GM12873 (cell line): Measurements from ENCODE around the gene ITIH6.

Source experiments
- TF ChIP-seq, protein P1 (sequence below): IDR thresholded peaks from 2 replicates; pipeline ENCODE4 v1.5.1; 2012; ENCODE audit warnings: low read depth, mild to moderate bottlenecking, moderate library complexity, low read length, control low read depth; ENCODE audit not compliant: insufficient read depth; ENCODE audit errors: missing control alignments

Gene ITIH6

DNA sequence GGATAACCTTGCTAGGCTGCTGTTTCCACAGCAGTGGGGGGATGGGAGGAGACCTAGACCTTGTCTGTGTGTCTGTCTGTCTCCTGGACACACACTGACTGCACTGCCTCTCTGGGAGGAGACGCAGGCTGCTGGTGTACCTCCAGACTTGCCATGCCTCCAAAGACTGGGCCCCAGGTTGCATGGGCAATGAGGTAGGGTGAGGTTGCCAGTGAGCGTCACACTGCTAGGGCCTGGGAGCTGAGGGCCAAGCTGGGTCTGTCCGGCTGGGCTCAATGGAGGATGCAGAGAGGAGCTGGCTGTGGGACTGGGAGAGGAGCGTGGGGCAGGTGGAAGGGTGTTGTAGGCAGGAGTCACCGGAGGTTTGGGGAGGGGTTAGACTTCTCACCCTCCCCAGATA lies 26.1 kb upstream of the ITIH6 start:
- TF ChIP-seq, protein P1, sequence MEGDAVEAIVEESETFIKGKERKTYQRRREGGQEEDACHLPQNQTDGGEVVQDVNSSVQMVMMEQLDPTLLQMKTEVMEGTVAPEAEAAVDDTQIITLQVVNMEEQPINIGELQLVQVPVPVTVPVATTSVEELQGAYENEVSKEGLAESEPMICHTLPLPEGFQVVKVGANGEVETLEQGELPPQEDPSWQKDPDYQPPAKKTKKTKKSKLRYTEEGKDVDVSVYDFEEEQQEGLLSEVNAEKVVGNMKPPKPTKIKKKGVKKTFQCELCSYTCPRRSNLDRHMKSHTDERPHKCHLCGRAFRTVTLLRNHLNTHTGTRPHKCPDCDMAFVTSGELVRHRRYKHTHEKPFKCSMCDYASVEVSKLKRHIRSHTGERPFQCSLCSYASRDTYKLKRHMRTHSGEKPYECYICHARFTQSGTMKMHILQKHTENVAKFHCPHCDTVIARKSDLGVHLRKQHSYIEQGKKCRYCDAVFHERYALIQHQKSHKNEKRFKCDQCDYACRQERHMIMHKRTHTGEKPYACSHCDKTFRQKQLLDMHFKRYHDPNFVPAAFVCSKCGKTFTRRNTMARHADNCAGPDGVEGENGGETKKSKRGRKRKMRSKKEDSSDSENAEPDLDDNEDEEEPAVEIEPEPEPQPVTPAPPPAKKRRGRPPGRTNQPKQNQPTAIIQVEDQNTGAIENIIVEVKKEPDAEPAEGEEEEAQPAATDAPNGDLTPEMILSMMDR = no peak

DNA sequence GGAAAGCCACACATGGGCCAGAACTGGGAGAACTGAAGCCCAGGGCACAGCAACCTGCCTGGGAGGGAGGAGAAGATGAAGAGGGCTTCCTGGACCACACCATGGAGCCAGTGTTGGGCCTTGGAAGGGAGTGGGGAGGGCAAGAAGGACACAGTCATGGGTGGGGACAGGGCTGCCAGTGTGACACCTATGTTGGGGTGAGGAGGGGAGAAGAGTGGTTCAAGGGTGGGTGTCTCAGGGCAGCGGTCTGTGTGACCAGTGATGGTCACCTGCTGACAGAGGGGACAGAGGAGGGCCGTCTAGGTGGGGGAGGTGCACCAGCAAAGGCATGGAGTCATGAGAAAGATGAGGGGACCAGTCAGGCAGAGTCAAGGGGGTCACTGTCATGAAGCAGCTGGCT lies 23.3 kb upstream of the ITIH6 start:
- TF ChIP-seq, protein P1 = no peak

DNA sequence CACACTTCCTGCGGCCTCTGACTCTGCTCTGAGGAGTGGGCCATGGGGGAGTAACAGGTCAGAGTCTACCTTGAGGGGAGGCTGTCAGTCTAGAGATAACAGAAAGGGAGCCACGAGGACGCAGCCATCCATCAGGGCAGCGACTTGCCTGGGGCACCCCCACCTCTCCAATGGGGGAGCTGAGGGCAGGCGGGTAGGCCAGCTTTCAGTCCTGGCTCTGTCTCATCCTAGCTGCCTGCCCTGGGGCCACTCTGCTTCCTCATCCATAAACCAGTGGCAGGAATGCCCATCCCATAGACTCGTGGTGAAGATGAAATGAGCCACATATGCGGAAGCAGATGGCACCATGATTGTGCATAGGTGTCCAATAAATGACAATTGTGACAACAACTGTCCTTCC lies 22.7 kb upstream of the ITIH6 start:
- TF ChIP-seq, protein P1 = no peak

DNA sequence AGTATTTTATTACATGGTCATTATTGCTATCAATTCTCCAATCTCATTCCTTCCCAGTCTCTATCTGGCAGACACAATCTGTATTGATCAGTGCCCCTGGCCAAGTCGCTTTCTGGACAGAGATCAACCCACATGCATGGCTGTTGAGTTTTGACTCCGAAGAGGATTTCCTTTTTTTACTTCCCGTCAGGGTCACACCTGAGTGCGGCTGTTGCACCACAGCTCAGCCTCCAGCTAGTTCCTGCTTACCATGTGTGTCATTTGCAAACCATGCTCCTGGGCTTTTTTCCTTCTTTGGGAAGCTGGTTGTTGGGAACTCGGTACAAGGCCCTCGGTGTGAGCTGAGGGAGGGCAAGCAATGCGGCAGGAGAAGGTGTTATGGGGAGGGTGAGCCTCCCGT lies 21.1 kb upstream of the ITIH6 start:
- TF ChIP-seq, protein P1 = no peak

DNA sequence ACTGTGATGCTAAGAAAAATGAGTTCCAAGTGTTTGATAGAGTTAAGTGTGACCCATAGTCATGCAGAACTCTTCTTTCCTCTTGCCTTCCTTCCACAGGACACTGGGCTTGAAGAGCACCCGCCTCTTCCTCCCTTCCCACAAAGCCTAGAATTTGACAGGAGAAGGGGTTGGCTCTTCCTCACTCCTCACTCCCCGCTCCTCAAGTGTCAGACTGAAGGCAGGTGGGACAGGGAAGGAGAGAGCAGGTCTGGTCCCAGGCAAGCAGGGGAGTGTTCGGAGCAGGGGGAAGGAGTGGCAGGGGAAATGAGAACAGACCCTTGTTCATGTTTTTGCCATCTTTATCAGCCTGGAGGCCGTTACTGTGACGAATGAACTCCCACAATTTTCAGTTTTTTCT lies 20.2 kb upstream of the ITIH6 start:
- TF ChIP-seq, protein P1 = no peak

DNA sequence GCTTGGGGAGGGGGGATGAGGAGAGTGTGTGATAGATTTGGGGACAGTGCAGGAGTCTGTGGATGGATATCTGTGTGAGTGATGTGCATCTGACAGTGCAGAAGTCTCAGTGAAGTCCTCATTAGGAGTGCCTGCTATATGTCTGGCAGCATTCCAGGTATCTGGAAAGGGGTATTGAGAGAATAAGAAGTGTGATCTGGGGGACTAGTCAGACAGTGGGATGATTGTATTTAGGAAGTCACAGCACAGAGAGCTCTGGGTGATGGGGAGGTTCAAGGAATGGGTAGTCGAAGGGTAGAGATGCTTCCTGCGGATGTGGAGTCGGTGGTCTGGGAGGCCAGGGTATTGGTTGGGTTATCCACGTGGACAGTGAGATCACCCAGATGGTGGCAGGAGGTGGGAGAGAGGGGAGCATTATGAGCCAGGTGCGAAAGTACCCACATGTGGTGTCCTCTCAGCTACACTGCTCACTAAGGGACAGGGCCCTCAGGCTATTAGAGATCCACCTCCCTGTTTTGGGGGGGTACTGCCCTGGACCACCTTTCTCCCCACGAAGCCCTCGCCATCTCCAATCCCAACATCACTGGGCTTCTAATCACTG lies 19.3 kb upstream of the ITIH6 start:
- TF ChIP-seq, protein P1 = no peak

DNA sequence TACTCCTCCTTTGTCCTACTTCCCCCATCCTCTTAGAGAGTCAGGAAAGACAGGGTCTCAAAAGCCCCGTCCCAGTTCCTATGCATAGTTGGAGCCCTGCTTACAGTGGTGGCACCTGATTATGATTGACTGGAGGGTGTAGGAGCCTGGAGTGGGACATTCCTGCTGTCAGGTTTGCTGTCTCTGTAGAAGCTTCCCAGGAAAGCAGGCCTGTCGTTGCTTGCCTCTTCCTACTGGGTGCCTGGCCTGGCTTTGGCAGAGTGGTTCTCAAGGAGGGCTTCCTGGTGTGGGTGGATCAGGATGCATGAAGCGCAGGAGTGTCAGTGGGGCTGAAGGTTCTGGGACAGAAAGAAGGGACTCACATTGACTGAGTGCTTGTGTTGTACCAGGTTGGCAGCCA lies 14.3 kb upstream of the ITIH6 start:
- TF ChIP-seq, protein P1 = no peak
